Muscle layer of colon (tissue), 2 donors: ENCODE measurements around the gene CRACDL.

ENCODE experiments used
- H3K27ac ChIP-seq: one replicate; pipeline ENCODE4 v1.7.0; 2013; ENCODE audit warnings: low read depth, mild to moderate bottlenecking, low read length, moderate library complexity
- H3K27me3 ChIP-seq, 2 donors: one replicate each; pipeline ENCODE4 v1.7.0; 2013; ENCODE audit warnings: low read length in 2 of 2, mild to moderate bottlenecking in 2 of 2; ENCODE audit not compliant: insufficient read depth in 2 of 2, control insufficient read depth in 1 of 2
- H3K36me3 ChIP-seq: one replicate; pipeline ENCODE4 v1.7.0; 2013; ENCODE audit warnings: mild to moderate bottlenecking, low read length; ENCODE audit not compliant: insufficient read depth
- H3K4me1 ChIP-seq: one replicate; pipeline ENCODE4 v1.7.0; 2013; ENCODE audit warnings: mild to moderate bottlenecking, low read length; ENCODE audit not compliant: insufficient read depth
- H3K4me3 ChIP-seq, 2 donors: one replicate each; pipeline ENCODE4 v1.7.0; 2013; ENCODE audit warnings: low read length in 2 of 2, low read depth in 1 of 2, mild to moderate bottlenecking in 1 of 2, moderate library complexity in 1 of 2
- H3K9ac ChIP-seq: one replicate; pipeline ENCODE4 v1.7.0; 2013; ENCODE audit warnings: low read length
- H3K9me3 ChIP-seq: one replicate; pipeline ENCODE4 v1.7.0; 2013; ENCODE audit warnings: mild to moderate bottlenecking, low read length
- donor health status: abdominal sarcoma.
- donor health status: Adenocarcinoma of cecum.

Gene CRACDL

DNA sequence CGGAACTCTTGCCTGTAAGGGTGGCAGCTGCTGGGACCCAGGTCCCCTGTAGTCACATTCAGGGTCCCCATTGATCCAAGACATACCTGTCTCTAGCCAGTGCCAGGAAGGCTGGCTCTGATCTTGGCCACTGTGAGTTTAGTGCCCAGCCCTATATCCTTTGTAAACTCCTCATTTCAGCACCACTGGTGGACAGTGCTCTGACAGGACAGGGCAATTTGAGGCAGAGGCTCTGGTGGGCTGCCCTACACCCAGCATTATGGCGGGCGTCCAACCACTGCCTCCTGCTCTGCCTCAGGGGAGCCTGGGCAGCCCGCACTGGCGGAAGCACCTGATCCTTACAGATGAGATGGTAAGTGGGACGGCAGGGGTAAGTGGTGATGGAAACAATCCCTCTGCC is 149.8 kb downstream of the CRACDL start:
- Histone ChIP-seq H3K36me3 (no peaks in the 10 kb centered on the region), H3K27me3 (no peaks in the 10 kb centered on the region), H3K27ac (no peak overlapping the region), H3K4me1 (no peaks in the 10 kb centered on the region), H3K4me3 (no peak overlapping the region), H3K9me3 (no peaks in the 10 kb centered on the region), H3K9ac (no peak overlapping the region)

DNA sequence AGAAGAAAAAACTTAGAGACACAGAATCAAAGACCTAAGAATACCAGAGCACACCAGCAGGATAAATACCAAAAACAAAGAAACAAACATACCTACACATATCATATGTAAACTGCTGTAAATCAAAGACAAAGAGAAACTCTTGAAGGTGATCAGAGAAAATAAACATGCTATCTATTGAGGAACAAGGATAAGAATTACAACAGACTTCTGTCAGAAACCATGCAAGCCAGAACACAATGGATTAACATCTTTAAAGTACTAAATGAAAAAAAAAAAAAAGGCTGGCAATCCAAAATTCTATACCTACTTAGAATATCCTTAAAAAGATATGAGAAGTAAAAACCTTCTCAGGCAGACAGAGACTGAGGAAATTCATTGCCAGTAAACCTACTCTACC is 153.5 kb downstream of the CRACDL start:
- Histone ChIP-seq H3K4me1 (no peaks in the 10 kb centered on the region), H3K36me3 (no peaks in the 10 kb centered on the region)

DNA sequence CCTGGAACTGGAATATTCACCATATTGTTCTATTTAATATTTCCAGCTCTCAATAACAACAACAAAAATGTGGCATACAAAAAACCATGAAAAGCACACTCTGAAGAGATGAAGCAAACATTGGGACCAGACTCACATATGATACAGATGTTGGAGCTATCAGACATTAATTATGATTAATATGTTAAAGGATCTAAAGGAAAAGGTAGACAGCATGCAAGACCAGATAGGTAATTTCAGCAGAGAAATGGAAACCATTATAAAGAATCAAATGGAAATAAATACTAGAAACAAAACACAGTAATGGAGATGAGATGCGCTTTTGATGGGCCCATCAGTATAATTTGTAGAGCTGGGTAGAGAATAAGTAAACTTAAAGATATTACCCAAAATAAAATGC is 154.2 kb downstream of the CRACDL start:
- no peaks in the 10 kb centered on the region for H3K4me1 ChIP-seq
- no peak overlapping the region for H3K4me3 ChIP-seq
- H3K27ac ChIP-seq, result no peak overlapping the region
- no peak overlapping the region for H3K9ac ChIP-seq
- H3K9me3 ChIP-seq, result no peaks in the 10 kb centered on the region
- no peaks in the 10 kb centered on the region for H3K27me3 ChIP-seq
- H3K36me3 ChIP-seq, result no peaks in the 10 kb centered on the region

More for the DNA sequence above, 153.5 kb downstream of the CRACDL start:
- Histone ChIP-seq H3K4me3 (no peak overlapping the region), H3K27ac (no peak overlapping the region), H3K9ac (no peak overlapping the region), H3K9me3 (no peaks in the 10 kb centered on the region), H3K27me3 (no peaks in the 10 kb centered on the region)

DNA sequence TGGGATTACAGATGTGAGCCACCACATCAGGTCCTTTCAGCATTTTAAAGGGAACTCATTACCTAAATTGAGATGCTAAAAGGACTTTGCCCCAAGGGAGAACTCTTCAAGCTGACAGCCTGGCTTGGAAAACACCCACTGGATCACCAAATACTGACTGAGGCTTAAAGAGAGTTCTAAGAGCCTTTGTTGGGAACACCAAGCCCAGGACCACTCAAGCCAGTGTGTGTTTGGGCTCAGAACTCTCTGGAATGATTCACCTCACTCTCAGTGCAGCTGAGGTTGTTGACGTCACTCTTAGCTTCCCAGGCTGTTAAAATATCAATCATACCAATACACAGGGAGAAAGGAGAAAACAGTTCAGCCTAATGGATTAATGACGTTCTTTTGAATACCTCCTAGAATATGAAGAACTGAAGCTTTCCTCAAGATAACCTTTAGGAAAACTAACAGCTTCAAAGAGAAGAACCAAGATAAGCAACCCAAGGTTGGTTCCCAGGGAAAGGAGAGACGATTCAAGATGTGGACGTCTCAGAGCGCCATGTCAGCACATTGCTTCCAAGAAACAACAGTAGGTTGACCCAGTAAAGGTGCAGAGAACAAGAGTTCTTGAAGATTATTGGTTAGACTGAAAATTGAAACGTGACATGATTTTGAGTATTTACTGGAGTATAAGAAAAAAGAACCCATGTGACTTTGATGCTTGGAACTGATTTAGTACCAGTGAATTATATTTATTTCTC is 157.1 kb downstream of the CRACDL start:
- Histone ChIP-seq H3K27ac (no peak overlapping the region), H3K4me1 (no peaks in the 10 kb centered on the region), H3K9me3 (no peaks in the 10 kb centered on the region), H3K27me3 (no peaks in the 10 kb centered on the region), H3K9ac (no peak overlapping the region), H3K4me3 (no peak overlapping the region), H3K36me3 (no peaks in the 10 kb centered on the region)

DNA sequence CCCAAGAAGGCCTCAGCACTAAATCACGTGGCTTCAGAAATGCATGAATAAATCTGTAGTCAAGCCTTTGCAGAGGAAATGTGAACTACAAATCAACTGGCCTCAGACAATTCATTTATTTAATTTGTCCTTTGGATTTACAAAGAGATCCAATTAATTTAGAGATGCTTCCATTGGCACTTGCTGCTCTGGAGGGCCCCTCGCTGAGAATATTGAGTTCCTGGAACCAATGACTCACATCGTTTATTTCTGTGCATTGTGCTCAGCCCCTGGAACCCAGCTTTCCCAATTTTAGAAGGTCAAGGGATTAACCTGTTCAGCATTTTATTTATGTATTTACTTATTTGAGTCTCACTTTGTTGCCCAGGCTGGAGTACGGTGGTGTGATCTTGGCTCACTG is 157.9 kb downstream of the CRACDL start:
- H3K27ac ChIP-seq, result no peak overlapping the region
- no peaks in the 10 kb centered on the region for H3K4me1 ChIP-seq

DNA sequence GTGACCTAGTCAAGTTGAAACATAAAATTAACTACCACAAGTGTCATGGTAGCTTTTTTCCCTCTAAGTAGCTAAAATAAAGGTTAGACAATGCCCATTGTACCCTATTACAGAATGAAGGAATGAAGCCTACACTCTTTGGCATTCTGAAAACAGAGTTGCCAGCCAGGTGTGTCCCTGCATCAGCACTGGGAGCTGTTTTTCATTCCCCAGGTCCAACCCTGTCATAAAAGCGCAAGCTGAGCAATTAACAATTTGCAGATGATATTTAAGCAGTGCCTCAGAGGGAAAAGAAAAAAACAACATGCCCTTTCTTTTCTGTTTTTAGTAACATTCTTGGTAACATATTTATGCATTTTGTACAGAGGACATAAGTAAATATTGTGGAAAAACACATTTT is 158.3 kb downstream of the CRACDL start:
- Histone ChIP-seq H3K9me3 (no peaks in the 10 kb centered on the region), H3K27ac (no peak overlapping the region), H3K27me3 (no peaks in the 10 kb centered on the region), H3K36me3 (no peaks in the 10 kb centered on the region), H3K4me1 (no peaks in the 10 kb centered on the region), H3K4me3 (no peak overlapping the region), H3K9ac (no peak overlapping the region)

More for the DNA sequence above, 157.9 kb downstream of the CRACDL start:
- Histone ChIP-seq H3K27me3 (no peaks in the 10 kb centered on the region), H3K36me3 (no peaks in the 10 kb centered on the region), H3K9ac (no peak overlapping the region), H3K9me3 (no peaks in the 10 kb centered on the region), H3K4me3 (no peak overlapping the region)

DNA sequence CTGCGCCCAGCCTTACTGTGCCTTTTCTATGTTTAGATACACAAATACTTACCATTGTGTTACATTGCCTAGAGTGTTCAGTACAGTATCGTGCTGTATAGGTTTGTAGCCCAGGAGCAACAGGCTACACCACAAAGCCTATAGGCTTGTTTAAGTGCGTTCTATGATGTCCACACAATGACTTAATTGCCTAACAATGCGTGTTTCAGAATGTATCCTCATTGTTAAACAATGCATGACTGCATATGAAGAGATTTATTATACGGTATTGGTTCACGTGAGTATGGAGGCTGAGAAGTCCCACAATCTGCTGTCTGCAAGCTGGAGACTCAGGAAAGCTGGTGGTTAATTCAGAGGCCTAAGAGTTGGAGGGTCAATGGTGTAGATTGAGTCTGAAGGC is 158.9 kb downstream of the CRACDL start:
- no peak overlapping the region for H3K9ac ChIP-seq

DNA sequence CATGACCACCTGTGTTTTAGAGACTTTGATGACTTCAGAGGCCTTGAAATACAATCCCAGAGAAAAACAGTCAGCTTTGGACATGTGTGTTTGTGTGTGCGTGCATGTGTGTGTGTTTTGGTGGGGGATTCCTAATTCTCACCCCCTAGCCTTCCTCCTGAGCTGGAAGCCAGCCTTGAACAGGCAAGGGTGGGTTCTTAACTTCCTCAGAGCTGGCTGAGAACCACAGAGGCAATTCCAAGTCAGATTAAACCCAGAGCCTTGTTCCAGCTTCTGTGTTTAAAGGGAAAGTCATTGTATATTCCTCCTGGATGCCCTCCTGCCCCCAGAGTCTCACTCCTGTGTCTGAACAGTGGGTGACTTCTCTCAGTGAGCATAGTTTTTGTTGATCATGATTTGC is 159.9 kb downstream of the CRACDL start:
- H3K4me3 ChIP-seq, result no peak overlapping the region
- no peaks in the 10 kb centered on the region for H3K36me3 ChIP-seq
- H3K27ac ChIP-seq, result no peak overlapping the region
- no peaks in the 10 kb centered on the region for H3K27me3 ChIP-seq
- H3K9me3 ChIP-seq, result no peaks in the 10 kb centered on the region
- no peak overlapping the region for H3K9ac ChIP-seq
- no peaks in the 10 kb centered on the region for H3K4me1 ChIP-seq

More for the DNA sequence above, 158.9 kb downstream of the CRACDL start:
- no peaks in the 10 kb centered on the region for H3K9me3 ChIP-seq
- no peaks in the 10 kb centered on the region for H3K36me3 ChIP-seq
- no peak overlapping the region for H3K4me3 ChIP-seq
- no peaks in the 10 kb centered on the region for H3K4me1 ChIP-seq
- no peaks in the 10 kb centered on the region for H3K27me3 ChIP-seq
- no peak overlapping the region for H3K27ac ChIP-seq

DNA sequence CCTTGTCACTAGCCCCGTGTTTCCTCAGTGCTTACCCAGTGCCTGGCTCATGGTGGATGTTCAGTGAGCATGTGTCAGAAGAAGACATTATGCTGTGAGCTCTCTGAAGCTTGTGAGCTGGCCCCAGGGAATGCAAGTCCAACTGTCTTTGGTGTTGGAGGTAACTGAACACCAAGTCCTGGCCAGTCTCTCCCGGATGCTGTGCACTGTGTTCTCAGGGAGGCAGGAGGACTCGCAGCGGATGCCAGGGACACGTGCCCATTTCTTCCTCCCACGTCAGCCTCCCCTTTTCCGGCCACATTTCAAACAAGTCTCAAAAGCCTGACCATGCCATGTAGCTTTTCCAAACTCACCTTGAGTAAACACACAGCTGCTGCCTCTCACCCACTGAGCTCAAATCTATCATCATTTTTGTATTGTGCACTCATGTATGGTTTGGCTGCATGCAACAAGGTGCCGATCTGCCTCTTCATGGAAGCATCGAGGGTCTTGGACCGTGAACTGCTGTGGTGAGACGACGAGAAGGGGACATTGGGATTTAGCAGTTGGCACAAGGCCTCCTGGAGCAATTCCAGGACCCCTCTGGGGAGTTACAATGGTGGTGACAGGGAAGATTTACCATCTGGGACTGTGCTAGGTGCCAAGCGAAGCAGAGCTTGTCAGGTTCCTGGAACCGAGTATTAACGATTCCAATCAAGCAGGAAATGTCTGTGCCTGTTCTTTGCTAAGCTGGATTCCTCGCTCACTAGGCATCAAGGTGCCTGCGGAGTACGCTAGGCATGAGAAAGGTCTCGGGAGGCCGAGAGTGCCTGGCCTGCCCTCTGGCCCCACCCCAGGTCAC is 160.7 kb downstream of the CRACDL start:
- Histone ChIP-seq H3K4me1 (no peaks in the 10 kb centered on the region), H3K27ac (no peak overlapping the region), H3K9me3 (no peaks in the 10 kb centered on the region), H3K4me3 (no peak overlapping the region), H3K36me3 (no peaks in the 10 kb centered on the region), H3K27me3 (no peaks in the 10 kb centered on the region), H3K9ac (no peak overlapping the region)

DNA sequence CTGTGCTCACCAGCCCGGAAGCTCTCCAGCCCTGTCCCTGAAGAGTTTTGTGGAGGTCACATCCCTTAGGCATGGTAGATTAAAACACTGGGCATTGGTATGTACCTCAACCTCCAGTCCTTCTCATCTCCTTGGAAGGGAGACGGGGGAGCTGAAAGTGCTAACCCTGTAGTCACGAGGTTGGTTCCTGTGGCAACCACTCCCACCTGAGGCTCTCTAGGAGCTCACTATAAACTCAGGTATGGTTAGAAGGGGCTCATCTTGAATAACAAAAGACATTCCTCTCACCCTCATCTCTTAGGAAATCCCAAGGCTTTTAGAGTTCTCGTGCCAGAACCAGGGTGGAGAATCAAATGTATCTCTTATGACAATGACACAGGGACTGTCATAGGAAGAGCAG is 162.1 kb downstream of the CRACDL start:
- H3K27me3 ChIP-seq, result no peaks in the 10 kb centered on the region
- no peaks in the 10 kb centered on the region for H3K9me3 ChIP-seq
- no peak overlapping the region for H3K9ac ChIP-seq
- H3K36me3 ChIP-seq, result no peaks in the 10 kb centered on the region
- H3K4me1 ChIP-seq, result no peaks in the 10 kb centered on the region
- H3K27ac ChIP-seq, result no peak overlapping the region
- H3K4me3 ChIP-seq, result no peak overlapping the region

DNA sequence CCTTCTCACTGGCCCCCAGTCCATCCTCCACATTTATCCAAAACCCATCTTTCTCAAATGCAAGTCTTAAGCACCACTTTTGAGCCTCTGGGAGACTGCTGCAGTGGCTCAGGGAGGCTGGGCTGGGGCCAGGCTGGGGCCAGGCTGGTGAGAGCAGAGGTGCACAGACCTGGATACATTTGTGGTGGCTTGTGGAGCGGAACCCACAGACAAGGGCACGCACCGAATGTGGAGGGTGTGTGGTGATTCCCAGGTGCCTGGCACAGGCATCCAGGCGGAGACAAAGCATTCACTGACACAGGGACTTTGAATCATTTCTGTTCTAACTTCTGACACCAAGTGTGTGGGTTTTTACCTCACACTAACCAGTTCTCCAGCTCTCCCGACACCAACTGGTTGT is 162.9 kb downstream of the CRACDL start:
- Histone ChIP-seq H3K27me3 (no peaks in the 10 kb centered on the region), H3K4me3 (no peak overlapping the region), H3K36me3 (no peaks in the 10 kb centered on the region), H3K27ac (no peak overlapping the region), H3K4me1 (no peaks in the 10 kb centered on the region), H3K9ac (no peak overlapping the region), H3K9me3 (no peaks in the 10 kb centered on the region)
